Lung (tissue), 12 donors: Measurements from ENCODE around the gene GMPR. TPM values are rescaled to one million over a fixed set of nuclear protein-coding genes. Genes with fewer than 3 reads are reported as not detected.

Experiments
- ATAC-seq: fragments of 200-7000 bp; cut with Tn5 transposase; one replicate; pipeline ENCODE4 v1.9.1; 2020; ENCODE audit warnings: moderate number of reproducible peaks; ENCODE audit not compliant: insufficient read depth, low FRiP score
- DNase-seq, 3 donors: peaks; one replicate each; pipeline ENCODE4 v3.0.0-alpha.2; 2013 to 2017
- H3K27ac ChIP-seq, 2 donors: one replicate each; pipeline ENCODE4 v1.5.1; 2013; ENCODE audit warnings: mild to moderate bottlenecking in 2 of 2, moderate library complexity in 2 of 2, control low read depth in 1 of 2, inconsistent platforms in 1 of 2, low read depth in 1 of 2, low read length in 1 of 2
- H3K27me3 ChIP-seq, 3 donors: one replicate each; pipeline ENCODE4 v1.5.1; 2013; ENCODE audit warnings: low read length in 2 of 3; ENCODE audit not compliant: control insufficient read depth in 3 of 3, insufficient read depth in 3 of 3
- H3K36me3 ChIP-seq, 4 donors: one replicate each; pipeline ENCODE4 v1.5.1; 2013; ENCODE audit warnings: low read length in 4 of 4, mild to moderate bottlenecking in 1 of 4, moderate library complexity in 1 of 4; ENCODE audit not compliant: control insufficient read depth in 4 of 4, insufficient read depth in 4 of 4
- H3K4me1 ChIP-seq, 5 donors: one replicate each; pipeline ENCODE4 v1.5.1; 2013; ENCODE audit warnings: low read length in 5 of 5, mild to moderate bottlenecking in 2 of 5, moderate library complexity in 1 of 5; ENCODE audit not compliant: control insufficient read depth in 5 of 5, insufficient read depth in 5 of 5
- H3K4me3 ChIP-seq: one replicate; pipeline ENCODE4 v1.5.1; 2013; ENCODE audit warnings: mild to moderate bottlenecking, control low read depth, moderate library complexity
- H3K9ac ChIP-seq, 2 donors: one replicate each; pipeline ENCODE4 v1.5.1; 2013; ENCODE audit warnings: low read length in 2 of 2, control low read depth in 1 of 2; ENCODE audit not compliant: insufficient read depth in 1 of 2
- H3K9me3 ChIP-seq, 4 donors: one replicate each; pipeline ENCODE4 v1.5.1; 2013; ENCODE audit warnings: low read length in 3 of 4, mild to moderate bottlenecking in 1 of 4, moderate library complexity in 1 of 4; ENCODE audit not compliant: control insufficient read depth in 4 of 4, insufficient read depth in 3 of 4
- WGBS, 2 donors: extraction: QIAGEN DNeasy Blood & Tissue Kit; methylation state at CpG; one replicate each; pipeline ENCODE4 v1.1.7; 2013; 5-methylcytosine and 5-hydroxymethylcytosine counted together
- polyA plus RNA-seq, 2 donors: library from polyadenylated mRNA; stranded (reverse); fragments of 200-250 nt; gene quantifications; one replicate each; pipeline ENCODE4 v1.2.1, GENCODE V29; 2013
- total RNA-seq, 2 donors: library from RNA; depleted of rRNA in 1 of 2; stranded (reverse); fragments of >200 nt in 1 of 2; gene quantifications; one replicate each; pipeline ENCODE4 v1.2.1, GENCODE V29; 2014 to 2021
- TF ChIP-seq, protein P1 (sequence below): IDR thresholded peaks from 2 replicates; pipeline ENCODE4 v1.5.1; 2012; ENCODE audit warnings: mild to moderate bottlenecking; ENCODE audit errors: control extremely low read depth, extremely low read depth
- donor health status: control.
- donor health status: control.
- donor health status: Bipolar disorder and iron deficiency.
- donor health status: healthy.
- donor health status: DM: yes; HTN: yes; CAD: no.

GMPR gene
- total and polyA plus RNA-seq, 4 donors: 8.6 to 16.6 (median 12.9) TPM

DNA sequence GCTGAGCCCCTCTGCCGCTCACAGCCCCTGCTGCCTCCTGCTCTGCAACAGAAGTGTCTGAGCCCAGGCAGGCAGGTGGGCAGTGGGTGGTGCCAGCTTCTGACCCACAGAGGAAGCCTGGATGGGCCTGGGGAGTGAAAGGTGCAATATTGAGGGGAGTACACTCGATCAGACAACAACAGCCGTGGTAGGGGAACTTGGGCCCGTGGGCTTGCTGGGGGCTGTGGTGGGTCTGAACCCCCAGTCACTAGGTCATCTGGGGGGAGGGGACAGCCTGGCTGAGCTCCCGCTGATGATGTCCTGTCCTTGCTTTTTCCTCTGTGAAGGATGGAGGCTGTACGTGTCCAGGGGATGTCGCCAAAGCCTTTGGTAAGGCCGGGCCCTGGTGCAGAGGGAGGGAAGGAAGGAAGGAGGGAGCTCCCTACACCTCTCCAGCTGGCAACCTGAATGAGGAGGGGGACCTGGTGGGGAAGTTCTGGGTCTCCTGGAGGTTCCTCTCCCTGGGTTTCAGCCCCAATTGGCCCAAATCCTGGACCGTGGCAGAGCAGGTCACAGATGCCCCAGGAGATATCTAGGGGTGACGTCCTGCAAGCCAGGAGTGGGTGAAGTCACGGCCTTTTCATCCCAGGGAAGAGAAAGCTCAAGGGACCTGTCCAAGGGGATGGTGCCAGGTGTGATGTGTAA lies 47.2 kb downstream of the GMPR start:
- no peak for ATAC-seq
- H3K9ac ChIP-seq: no peak overlapping the region
- no peak overlapping the region for H3K4me3 ChIP-seq
- H3K27ac ChIP-seq: no peak overlapping the region
- H3K36me3 ChIP-seq: no peaks in the 10 kb centered on the region
- H3K4me1 ChIP-seq: no peaks in the 10 kb centered on the region
- no peaks in the 10 kb centered on the region for H3K27me3 ChIP-seq
- 89 to 91% methylated on average over 11 of the region's 11 CpGs for WGBS, 2 donors
- TF ChIP-seq, protein P1, sequence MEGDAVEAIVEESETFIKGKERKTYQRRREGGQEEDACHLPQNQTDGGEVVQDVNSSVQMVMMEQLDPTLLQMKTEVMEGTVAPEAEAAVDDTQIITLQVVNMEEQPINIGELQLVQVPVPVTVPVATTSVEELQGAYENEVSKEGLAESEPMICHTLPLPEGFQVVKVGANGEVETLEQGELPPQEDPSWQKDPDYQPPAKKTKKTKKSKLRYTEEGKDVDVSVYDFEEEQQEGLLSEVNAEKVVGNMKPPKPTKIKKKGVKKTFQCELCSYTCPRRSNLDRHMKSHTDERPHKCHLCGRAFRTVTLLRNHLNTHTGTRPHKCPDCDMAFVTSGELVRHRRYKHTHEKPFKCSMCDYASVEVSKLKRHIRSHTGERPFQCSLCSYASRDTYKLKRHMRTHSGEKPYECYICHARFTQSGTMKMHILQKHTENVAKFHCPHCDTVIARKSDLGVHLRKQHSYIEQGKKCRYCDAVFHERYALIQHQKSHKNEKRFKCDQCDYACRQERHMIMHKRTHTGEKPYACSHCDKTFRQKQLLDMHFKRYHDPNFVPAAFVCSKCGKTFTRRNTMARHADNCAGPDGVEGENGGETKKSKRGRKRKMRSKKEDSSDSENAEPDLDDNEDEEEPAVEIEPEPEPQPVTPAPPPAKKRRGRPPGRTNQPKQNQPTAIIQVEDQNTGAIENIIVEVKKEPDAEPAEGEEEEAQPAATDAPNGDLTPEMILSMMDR: no peak
- no peaks in the 10 kb centered on the region for H3K9me3 ChIP-seq
- DNase-seq: no peak

DNA sequence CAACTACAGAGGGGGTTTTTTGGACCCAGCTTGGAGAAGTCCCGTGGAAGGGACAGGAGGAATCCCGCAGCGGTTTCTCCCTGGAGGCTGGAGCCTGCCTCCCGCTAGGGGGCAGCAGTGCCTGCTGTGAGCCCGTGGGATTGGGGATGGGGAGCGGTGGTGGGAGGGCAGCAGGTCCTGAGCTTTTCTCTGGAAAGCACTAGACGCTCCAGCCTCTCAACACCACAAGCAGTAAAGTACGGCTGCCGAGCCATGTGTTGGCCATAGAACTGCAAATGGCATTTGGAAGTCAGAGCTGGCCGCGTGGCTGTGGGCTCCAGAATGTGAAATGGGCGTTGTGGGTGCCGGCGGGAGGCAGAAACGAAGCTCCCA lies 47.8 kb downstream of the GMPR start:
- H3K4me3 ChIP-seq: no peak overlapping the region
- no peaks in the 10 kb centered on the region for H3K36me3 ChIP-seq
- no peaks in the 10 kb centered on the region for H3K9me3 ChIP-seq
- H3K9ac ChIP-seq: no peak overlapping the region
- WGBS, 2 donors: 72 to 77% methylated on average over 15 of the region's 15 CpGs
- no peak for ATAC-seq
- no peaks in the 10 kb centered on the region for H3K4me1 ChIP-seq
- DNase-seq: peak; percentile 48 to 63 (median 55)
- H3K27me3 ChIP-seq: no peaks in the 10 kb centered on the region
- TF ChIP-seq, protein P1: no peak
- H3K27ac ChIP-seq: no peak overlapping the region

DNA sequence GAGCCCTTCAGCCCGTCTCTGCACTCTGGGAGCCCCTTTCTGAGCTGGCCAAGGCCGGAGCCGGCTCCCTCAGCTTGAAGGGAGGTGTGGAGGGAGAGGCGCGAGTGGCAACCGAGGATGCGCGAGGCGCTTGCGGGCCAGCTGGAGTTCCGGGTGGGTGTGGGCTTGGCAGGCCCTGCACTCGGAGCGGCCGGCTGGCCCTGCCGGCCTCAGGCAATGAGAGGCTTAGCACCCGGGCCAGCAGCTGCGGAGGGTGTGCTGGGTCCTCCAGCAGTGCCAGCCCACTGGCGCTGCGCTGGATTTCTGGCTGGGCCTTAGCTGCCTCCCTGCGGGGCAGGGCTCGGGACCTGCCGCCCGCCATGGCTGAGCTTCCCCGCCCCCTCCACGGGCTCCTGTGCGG lies 49.8 kb downstream of the GMPR start:
- H3K4me3 ChIP-seq: no peak overlapping the region
- DNase-seq (no peak), ATAC-seq (no peak)
- H3K4me1 ChIP-seq: no peaks in the 10 kb centered on the region
- TF ChIP-seq, protein P1: no peak
- no peaks in the 10 kb centered on the region for H3K9me3 ChIP-seq
- 94 to 95% methylated on average over 26 of the region's 26 CpGs for WGBS, 2 donors
- H3K27me3 ChIP-seq: no peaks in the 10 kb centered on the region
- peaks cover 0 to 1% (median 0%) of the 10 kb centered on the region in 4 donors for H3K36me3 ChIP-seq
- no peak overlapping the region for H3K9ac ChIP-seq
- H3K27ac ChIP-seq: no peak overlapping the region

DNA sequence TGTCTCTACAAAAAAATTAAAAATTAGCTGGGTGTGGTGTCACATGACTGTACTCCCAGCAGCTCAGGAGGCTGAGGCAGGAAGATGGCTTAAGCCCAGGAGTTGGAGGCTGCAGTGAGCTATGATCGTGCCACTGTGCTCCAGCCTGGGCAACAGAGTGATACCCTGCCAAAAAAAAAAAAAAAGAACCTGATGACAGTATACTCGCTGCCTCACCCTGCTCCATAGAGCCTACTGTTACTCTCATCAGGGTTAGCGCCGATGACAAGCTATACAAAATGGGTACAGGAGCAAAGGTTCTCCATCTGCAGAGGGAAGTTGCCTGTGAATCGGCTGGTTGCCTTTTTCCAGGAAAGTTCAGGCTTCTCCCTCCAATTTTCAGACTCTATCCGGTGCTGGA lies 53.4 kb downstream of the GMPR start:
- no peaks in the 10 kb centered on the region for H3K9me3 ChIP-seq
- 85 to 93% methylated on average over 6 of the region's 6 CpGs for WGBS, 2 donors

More for the DNA sequence above, 53.4 kb downstream of the GMPR start:
- DNase-seq (no peak), ATAC-seq (no peak)
- no peak overlapping the region for H3K27ac ChIP-seq
- H3K9ac ChIP-seq: no peak overlapping the region
- H3K4me3 ChIP-seq: no peak overlapping the region
- TF ChIP-seq, protein P1: no peak
- no peaks in the 10 kb centered on the region for H3K4me1 ChIP-seq
- no peaks in the 10 kb centered on the region for H3K27me3 ChIP-seq
- H3K36me3 ChIP-seq: peaks cover 0 to 5% (median 0%) of the 10 kb centered on the region in 4 donors
